ENCODE measurements around the gene BCR.
"Not testable (repeated sequence)": the region's sequence is repeated elsewhere in the genome, so short reads cannot be mapped to it uniquely, and the experiment has no call there.

Gene BCR

GRCh38 chr22:23333822-23334221 lies 153.5 kb downstream of the BCR start:
- not testable (repeated sequence) for H3K4me1 ChIP-seq (ENCODE audit: control insufficient read depth, insufficient read depth, low read length); H3K9me3 ChIP-seq (ENCODE audit: control insufficient read depth, insufficient read depth, low read length); H3K4me3 ChIP-seq (ENCODE audit: low read depth, low read length); H3K36me3 ChIP-seq (ENCODE audit: control insufficient read depth, insufficient read depth, low read length); H3K27me3 ChIP-seq (ENCODE audit: control insufficient read depth, insufficient read depth, low read length); H3K9ac ChIP-seq (ENCODE audit: low read depth, low read length)

- H3K36me3 ChIP-seq (ENCODE audit: control insufficient read depth, insufficient read depth, low read length); H3K4me1 ChIP-seq (ENCODE audit: control insufficient read depth, insufficient read depth, low read length); H3K4me3 ChIP-seq (ENCODE audit: low read depth, low read length); H3K27me3 ChIP-seq (ENCODE audit: control insufficient read depth, insufficient read depth, low read length); H3K9me3 ChIP-seq (ENCODE audit: control insufficient read depth, insufficient read depth, low read length); H3K9ac ChIP-seq (ENCODE audit: low read depth, low read length): not testable (repeated sequence)
Observed at GRCh38 chr22:23337672-23338071, 157.4 kb downstream of the BCR start.

- not testable (repeated sequence) for H3K36me3 ChIP-seq (ENCODE audit: control insufficient read depth, insufficient read depth, low read length); H3K27me3 ChIP-seq (ENCODE audit: control insufficient read depth, insufficient read depth, low read length); H3K4me1 ChIP-seq (ENCODE audit: control insufficient read depth, insufficient read depth, low read length); H3K9ac ChIP-seq (ENCODE audit: low read depth, low read length); H3K9me3 ChIP-seq (ENCODE audit: control insufficient read depth, insufficient read depth, low read length); H3K4me3 ChIP-seq (ENCODE audit: low read depth, low read length)
Observed at GRCh38 chr22:23341942-23342695, 161.8 kb downstream of the BCR start.

GRCh38 chr22:23351321-23351720 lies 171.0 kb downstream of the BCR start:
- Histone ChIP-seq H3K9ac (ENCODE audit: low read depth, low read length) (no peak overlapping the region), H3K27me3 (ENCODE audit: control insufficient read depth, insufficient read depth, low read length) (peaks cover 21% of the 10 kb centered on the region), H3K4me1 (ENCODE audit: control insufficient read depth, insufficient read depth, low read length) (no peaks in the 10 kb centered on the region), H3K9me3 (ENCODE audit: control insufficient read depth, insufficient read depth, low read length) (no peaks in the 10 kb centered on the region), H3K36me3 (ENCODE audit: control insufficient read depth, insufficient read depth, low read length) (no peaks in the 10 kb centered on the region), H3K4me3 (ENCODE audit: low read depth, low read length) (no peak overlapping the region)

GRCh38 chr22:23353004-23353403 lies 172.7 kb downstream of the BCR start:
- Histone ChIP-seq H3K36me3 (ENCODE audit: control insufficient read depth, insufficient read depth, low read length) (no peaks in the 10 kb centered on the region), H3K27me3 (ENCODE audit: control insufficient read depth, insufficient read depth, low read length) (peaks cover 23% of the 10 kb centered on the region), H3K9ac (ENCODE audit: low read depth, low read length) (no peak overlapping the region)

GRCh38 chr22:23353696-23354095 lies 173.4 kb downstream of the BCR start:
- no peak overlapping the region for H3K9ac ChIP-seq (ENCODE audit: low read depth, low read length)
- no peak overlapping the region for H3K4me3 ChIP-seq (ENCODE audit: low read depth, low read length)
- no peaks in the 10 kb centered on the region for H3K4me1 ChIP-seq (ENCODE audit: control insufficient read depth, insufficient read depth, low read length)
- peaks cover 26% of the 10 kb centered on the region for H3K27me3 ChIP-seq (ENCODE audit: control insufficient read depth, insufficient read depth, low read length)
- H3K9me3 ChIP-seq (ENCODE audit: control insufficient read depth, insufficient read depth, low read length) = no peaks in the 10 kb centered on the region
- H3K36me3 ChIP-seq (ENCODE audit: control insufficient read depth, insufficient read depth, low read length) = no peaks in the 10 kb centered on the region

More at GRCh38 chr22:23353004-23353403, 172.7 kb downstream of the BCR start:
- H3K9me3 ChIP-seq (ENCODE audit: control insufficient read depth, insufficient read depth, low read length) = no peaks in the 10 kb centered on the region
- H3K4me1 ChIP-seq (ENCODE audit: control insufficient read depth, insufficient read depth, low read length) = no peaks in the 10 kb centered on the region
- no peak overlapping the region for H3K4me3 ChIP-seq (ENCODE audit: low read depth, low read length)

GRCh38 chr22:23356094-23356493 lies 175.8 kb downstream of the BCR start:
- Histone ChIP-seq H3K36me3 (ENCODE audit: control insufficient read depth, insufficient read depth, low read length) (no peaks in the 10 kb centered on the region), H3K4me3 (ENCODE audit: low read depth, low read length) (no peak overlapping the region), H3K27me3 (ENCODE audit: control insufficient read depth, insufficient read depth, low read length) (peaks cover 45% of the 10 kb centered on the region), H3K9ac (ENCODE audit: low read depth, low read length) (no peak overlapping the region), H3K4me1 (ENCODE audit: control insufficient read depth, insufficient read depth, low read length) (no peaks in the 10 kb centered on the region), H3K9me3 (ENCODE audit: control insufficient read depth, insufficient read depth, low read length) (no peaks in the 10 kb centered on the region)

GRCh38 chr22:23357053-23357452 lies 176.7 kb downstream of the BCR start:
- H3K4me1 ChIP-seq (ENCODE audit: control insufficient read depth, insufficient read depth, low read length) = no peaks in the 10 kb centered on the region
- H3K9me3 ChIP-seq (ENCODE audit: control insufficient read depth, insufficient read depth, low read length) = no peaks in the 10 kb centered on the region
- H3K9ac ChIP-seq (ENCODE audit: low read depth, low read length) = no peak overlapping the region
- peaks cover 51% of the 10 kb centered on the region for H3K27me3 ChIP-seq (ENCODE audit: control insufficient read depth, insufficient read depth, low read length)
- no peaks in the 10 kb centered on the region for H3K36me3 ChIP-seq (ENCODE audit: control insufficient read depth, insufficient read depth, low read length)
- no peak overlapping the region for H3K4me3 ChIP-seq (ENCODE audit: low read depth, low read length)

GRCh38 chr22:23359583-23360123 lies 179.3 kb downstream of the BCR start:
- peaks cover 2% of the 10 kb centered on the region for H3K4me1 ChIP-seq (ENCODE audit: control insufficient read depth, insufficient read depth, low read length)
- no peak overlapping the region for H3K4me3 ChIP-seq (ENCODE audit: low read depth, low read length)
- no peaks in the 10 kb centered on the region for H3K9me3 ChIP-seq (ENCODE audit: control insufficient read depth, insufficient read depth, low read length)
- H3K36me3 ChIP-seq (ENCODE audit: control insufficient read depth, insufficient read depth, low read length) = no peaks in the 10 kb centered on the region
- H3K27me3 ChIP-seq (ENCODE audit: control insufficient read depth, insufficient read depth, low read length) = peaks cover 62% of the 10 kb centered on the region
- H3K9ac ChIP-seq (ENCODE audit: low read depth, low read length) = no peak overlapping the region

- Histone ChIP-seq H3K27me3 (ENCODE audit: control insufficient read depth, insufficient read depth, low read length) (peaks cover 75% of the 10 kb centered on the region), H3K36me3 (ENCODE audit: control insufficient read depth, insufficient read depth, low read length) (no peaks in the 10 kb centered on the region), H3K9ac (ENCODE audit: low read depth, low read length) (no peak overlapping the region), H3K9me3 (ENCODE audit: control insufficient read depth, insufficient read depth, low read length) (no peaks in the 10 kb centered on the region), H3K4me3 (ENCODE audit: low read depth, low read length) (no peak overlapping the region), H3K4me1 (ENCODE audit: control insufficient read depth, insufficient read depth, low read length) (peaks cover 4% of the 10 kb centered on the region)
Observed at GRCh38 chr22:23361676-23362075, 181.4 kb downstream of the BCR start.

GRCh38 chr22:23363683-23364082 lies 183.4 kb downstream of the BCR start:
- Histone ChIP-seq H3K27me3 (ENCODE audit: control insufficient read depth, insufficient read depth, low read length) (peaks cover 87% of the 10 kb centered on the region), H3K4me3 (ENCODE audit: low read depth, low read length) (no peak overlapping the region)

GRCh38 chr22:23364389-23364788 lies 184.1 kb downstream of the BCR start:
- H3K4me3 ChIP-seq (ENCODE audit: low read depth, low read length) = no peak overlapping the region
- no peak overlapping the region for H3K9ac ChIP-seq (ENCODE audit: low read depth, low read length)
- peaks cover 12% of the 10 kb centered on the region for H3K4me1 ChIP-seq (ENCODE audit: control insufficient read depth, insufficient read depth, low read length)
- H3K36me3 ChIP-seq (ENCODE audit: control insufficient read depth, insufficient read depth, low read length) = no peaks in the 10 kb centered on the region
- peaks cover 91% of the 10 kb centered on the region for H3K27me3 ChIP-seq (ENCODE audit: control insufficient read depth, insufficient read depth, low read length)
- no peaks in the 10 kb centered on the region for H3K9me3 ChIP-seq (ENCODE audit: control insufficient read depth, insufficient read depth, low read length)

More at GRCh38 chr22:23363683-23364082, 183.4 kb downstream of the BCR start:
- no peak overlapping the region for H3K9ac ChIP-seq (ENCODE audit: low read depth, low read length)
- H3K9me3 ChIP-seq (ENCODE audit: control insufficient read depth, insufficient read depth, low read length) = no peaks in the 10 kb centered on the region
- no peaks in the 10 kb centered on the region for H3K36me3 ChIP-seq (ENCODE audit: control insufficient read depth, insufficient read depth, low read length)
- peaks cover 12% of the 10 kb centered on the region for H3K4me1 ChIP-seq (ENCODE audit: control insufficient read depth, insufficient read depth, low read length)
